Endothelial cell of umbilical vein (primary cell): ENCODE results near the gene CCDC102B. TPM values are rescaled to one million over a fixed set of nuclear protein-coding genes. Genes with fewer than 3 reads are reported as not detected.

Source experiments
- BruUV-seq: library from RNA; stranded (reverse); fragments of 400-500 nt; replicated peaks from 2 replicates; lab custom pipeline; 2021; lab: Mats Ljungman, UMichigan
- CTCF ChIA-PET: fragments of 300-600, 350-600 bp; sonication (Branson Sonifier 250); formaldehyde crosslinking; loops from one replicate; lab custom pipeline; 2021; ENCODE audit warnings: antibody characterized with exemption, inconsistent platforms; lab: Charles Lee
- POLR2A ChIA-PET: fragments of 300-600, 350-600 bp; sonication (Branson Sonifier 250); formaldehyde crosslinking; loops from one replicate; lab custom pipeline; 2021; ENCODE audit warnings: antibody characterized with exemption, inconsistent platforms; lab: Charles Lee
- DNase-seq: peaks from one replicate; pipeline ENCODE4 v3.0.0-alpha.2; 2011; ENCODE audit warnings: low read depth, low spot score
- FAIRE-seq: peaks from 2 replicates; lab custom pipeline; 2011; peaks lifted over from hg19 to GRCh38; lab: Jason Lieb, UNC
- H2AFZ ChIP-seq: 2 replicates; pipeline ENCODE4 v1.6.0; 2012; ENCODE audit warnings: low read depth, low read length, control low read depth, inconsistent platforms
- H3K27ac ChIP-seq: 2 replicates; pipeline ENCODE4 v1.5.1; 2011; ENCODE audit warnings: low read depth, mild to moderate bottlenecking, control low read depth, low read length, moderate library complexity; ENCODE audit not compliant: insufficient read depth
- H3K27me3 ChIP-seq, 2 experiments: 2 replicates each; pipeline versions ENCODE4 v1.6.0 to v1.6.1; 2011; ENCODE audit warnings: low read length in 2 of 2, mixed read lengths in 1 of 2; ENCODE audit not compliant: control insufficient read depth in 2 of 2, insufficient read depth in 2 of 2
- H3K36me3 ChIP-seq, 2 experiments: 2 replicates in 1 of 2; 3 replicates in 1 of 2; pipeline ENCODE4 v1.5.1; 2011; ENCODE audit warnings: low read length in 2 of 2, mild to moderate bottlenecking in 1 of 2, moderate library complexity in 1 of 2; ENCODE audit not compliant: control insufficient read depth in 2 of 2, insufficient read depth in 2 of 2; ENCODE audit errors: extremely low read depth in 1 of 2
- H3K4me1 ChIP-seq: 3 replicates; pipeline ENCODE4 v1.5.1; 2011; ENCODE audit warnings: mild to moderate bottlenecking, low read length; ENCODE audit not compliant: control insufficient read depth, insufficient read depth; ENCODE audit errors: extremely low read depth
- H3K4me2 ChIP-seq: 2 replicates; pipeline ENCODE4 v1.6.1; 2011; ENCODE audit warnings: low read length, control low read depth, mixed read lengths; ENCODE audit not compliant: insufficient read depth
- H3K4me3 ChIP-seq, 3 experiments: fragments of 200-600 bp in 1 of 3; sonication (generic), shearing (Covaris generic) in 1 of 3; replicated peaks in 1 of 3; 2 replicates each; pipeline ENCODE4 v1.5.1; 2011 to 2016; ENCODE audit warnings: control low read depth in 3 of 3, low read length in 3 of 3, mild to moderate bottlenecking in 2 of 3, inconsistent platforms in 1 of 3, low read depth in 1 of 3, moderate library complexity in 1 of 3; ENCODE audit not compliant: insufficient read depth in 1 of 3
- H3K79me2 ChIP-seq: 2 replicates; pipeline ENCODE4 v1.6.0; 2012; ENCODE audit warnings: low read length, inconsistent platforms; ENCODE audit not compliant: control insufficient read depth, insufficient read depth
- H3K9ac ChIP-seq: replicated peaks from 2 replicates; pipeline ENCODE3; 2011; ENCODE audit warnings: low read length, control low read depth; ENCODE audit not compliant: insufficient read depth; ENCODE audit errors: extremely low read depth
- H3K9me1 ChIP-seq: replicated peaks from 3 replicates; pipeline ENCODE4 v1.6.0; 2011; ENCODE audit warnings: mild to moderate bottlenecking, low read length; ENCODE audit not compliant: control insufficient read depth, insufficient read depth; ENCODE audit errors: extremely low read depth
- H3K9me3 ChIP-seq: replicated peaks from 2 replicates; pipeline ENCODE4 v1.5.1; 2012; ENCODE audit warnings: low read length, inconsistent platforms; ENCODE audit not compliant: control insufficient read depth, insufficient read depth
- H4K20me1 ChIP-seq: replicated peaks from 2 replicates; pipeline ENCODE3; 2011; ENCODE audit warnings: mild to moderate bottlenecking, low read length; ENCODE audit not compliant: control insufficient read depth, insufficient read depth; ENCODE audit errors: extremely low read depth
- FOS ChIP-seq: IDR thresholded peaks from 2 replicates; pipeline ENCODE4 v1.6.1; 2011; ENCODE audit warnings: mild to moderate bottlenecking, low read length, moderate library complexity, borderline replicate concordance; ENCODE audit not compliant: insufficient read depth
- GATA2 ChIP-seq: IDR thresholded peaks from 2 replicates; pipeline ENCODE4 v1.7.0; 2011; ENCODE audit warnings: low read depth, mild to moderate bottlenecking, moderate library complexity, mixed read lengths, low read length; ENCODE audit not compliant: insufficient read length, insufficient read depth
- JUN ChIP-seq: IDR thresholded peaks from 2 replicates; pipeline ENCODE4 v1.6.1; 2011; ENCODE audit warnings: borderline replicate concordance, low read depth; ENCODE audit not compliant: insufficient read length, insufficient read depth
- MYC ChIP-seq: IDR thresholded peaks from one replicate; pipeline ENCODE4 v1.6.1; 2011; ENCODE audit warnings: mild to moderate bottlenecking, low read depth, low read length
- POLR2A ChIP-seq: IDR thresholded peaks from 2 replicates; pipeline ENCODE4 v1.6.1; 2012; ENCODE audit warnings: low read depth, mild to moderate bottlenecking, control low read depth, low read length
- POLR2AphosphoS5 ChIP-seq: IDR thresholded peaks from 2 replicates; pipeline ENCODE4 v1.6.1; 2012; ENCODE audit warnings: low read depth, mild to moderate bottlenecking, control low read depth, low read length, moderate library complexity; ENCODE audit not compliant: insufficient read depth
- dilution Hi-C: fragments of 300-500 bp; cut with MboI; formaldehyde crosslinking; loops from one replicate; pipeline ENCODE4 v1.15.0; 2019; ENCODE audit warnings: low sequenced_read_pairs; ENCODE audit not compliant: extremely low pct_ligation_motif_present
- intact Hi-C: fragments of 100-400 bp; cut with micrococcal nuclease; formaldehyde crosslinking; loops from one replicate; pipeline ENCODE4 v1.10.0; 2022
- polyA plus RNA-seq, 4 experiments: library from polyadenylated mRNA; depleted of rRNA in 3 of 4; stranded (reverse) in 3 of 4; unstranded in 1 of 4; fragments of >200 nt; gene quantifications; 2 replicates each; pipeline versions ENCODE4 v1.2.1 to v1.2.3, GENCODE V29; 2011 to 2012; ENCODE audit warnings: missing spikeins in 1 of 4
- total RNA-seq: library from RNA; stranded (reverse); gene quantifications from 2 replicates; pipeline ENCODE4 v1.2.3, GENCODE V29; 2021
- TF ChIP-seq, protein P1 (sequence below), 2 donors: IDR thresholded peaks; 1 replicate in 1 of 2; 2 replicates in 1 of 2; pipeline ENCODE4 v1.5.1; 2011; ENCODE audit warnings: low read length in 2 of 2, mild to moderate bottlenecking in 2 of 2, moderate library complexity in 2 of 2, control low read depth in 1 of 2, inconsistent platforms in 1 of 2, low read depth in 1 of 2; ENCODE audit not compliant: insufficient read depth in 1 of 2; ENCODE audit errors: extremely low read depth in 1 of 2

Gene CCDC102B
- total and polyA plus RNA-seq, 2 donors (not counting 3 experiments of a cell fraction or from before 2014, with no cell fraction given), result 0.21 to 0.62 TPM

DNA sequence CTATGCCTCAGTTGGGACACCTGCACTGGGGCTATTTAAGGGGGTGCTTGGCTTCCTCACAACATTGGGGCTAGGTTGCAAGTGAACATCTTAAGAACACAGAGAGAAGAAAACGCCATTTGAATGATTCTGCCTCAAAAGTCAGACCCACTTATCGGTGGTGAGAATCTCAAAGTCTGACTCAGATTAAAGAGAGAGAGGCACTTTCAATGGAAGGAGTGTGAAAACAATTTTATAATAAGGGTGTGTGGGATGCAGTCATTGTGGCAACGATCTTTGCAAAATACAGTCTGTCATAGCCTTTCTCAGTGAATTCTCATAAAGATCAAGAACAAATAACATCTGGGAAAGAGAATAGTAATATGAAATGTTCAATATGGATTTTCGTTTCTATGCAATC lies 41.8 kb downstream of the CCDC102B start:
- Histone ChIP-seq H3K4me3 (no peak overlapping the region), H4K20me1 (no peaks in the 10 kb centered on the region), H3K36me3 (no peaks in the 10 kb centered on the region), H2AFZ (no peak overlapping the region), H3K4me1 (peaks cover 14% of the 10 kb centered on the region), H3K4me2 (no peak overlapping the region), H3K9me3 (no peaks in the 10 kb centered on the region), H3K27ac (no peak overlapping the region), H3K9ac (no peak overlapping the region), H3K27me3 (no peaks in the 10 kb centered on the region), H3K79me2 (no peaks in the 10 kb centered on the region), H3K9me1 (no peaks in the 10 kb centered on the region)
- intact Hi-C loops, result loop anchor here (5.0 kb wide), 1 partner anchor 1622 kb away; no protein-coding TSS in a partner anchor
- dilution Hi-C loops, result no loop called here
- no peak for DNase-seq
- POLR2A ChIA-PET, result no interaction called here
- no peak for FAIRE-seq
- TF ChIP-seq MYC (no peak), FOS (no peak), POLR2A (no peak), GATA2 (no peak), JUN (no peak), POLR2AphosphoS5 (no peak)
- TF ChIP-seq, protein P1, sequence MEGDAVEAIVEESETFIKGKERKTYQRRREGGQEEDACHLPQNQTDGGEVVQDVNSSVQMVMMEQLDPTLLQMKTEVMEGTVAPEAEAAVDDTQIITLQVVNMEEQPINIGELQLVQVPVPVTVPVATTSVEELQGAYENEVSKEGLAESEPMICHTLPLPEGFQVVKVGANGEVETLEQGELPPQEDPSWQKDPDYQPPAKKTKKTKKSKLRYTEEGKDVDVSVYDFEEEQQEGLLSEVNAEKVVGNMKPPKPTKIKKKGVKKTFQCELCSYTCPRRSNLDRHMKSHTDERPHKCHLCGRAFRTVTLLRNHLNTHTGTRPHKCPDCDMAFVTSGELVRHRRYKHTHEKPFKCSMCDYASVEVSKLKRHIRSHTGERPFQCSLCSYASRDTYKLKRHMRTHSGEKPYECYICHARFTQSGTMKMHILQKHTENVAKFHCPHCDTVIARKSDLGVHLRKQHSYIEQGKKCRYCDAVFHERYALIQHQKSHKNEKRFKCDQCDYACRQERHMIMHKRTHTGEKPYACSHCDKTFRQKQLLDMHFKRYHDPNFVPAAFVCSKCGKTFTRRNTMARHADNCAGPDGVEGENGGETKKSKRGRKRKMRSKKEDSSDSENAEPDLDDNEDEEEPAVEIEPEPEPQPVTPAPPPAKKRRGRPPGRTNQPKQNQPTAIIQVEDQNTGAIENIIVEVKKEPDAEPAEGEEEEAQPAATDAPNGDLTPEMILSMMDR (IDR thresholded peaks at IDR 0.05; ENCODE audit: extremely low read depth in 1 of 2, insufficient read depth in 1 of 2, low read depth in 1 of 2, low read length in 2 of 2), result no peak
- CTCF ChIA-PET, result no interaction called here
- no TSS peak for BruUV-seq
